ENCODE measurements around the gene MMD. TPM values are rescaled to one million over a fixed set of nuclear protein-coding genes. Genes with fewer than 3 reads are reported as not detected.

Gene MMD
- total RNA-seq, 2 donors from 2014 or later = 11.1 to 14.3 TPM

DNA sequence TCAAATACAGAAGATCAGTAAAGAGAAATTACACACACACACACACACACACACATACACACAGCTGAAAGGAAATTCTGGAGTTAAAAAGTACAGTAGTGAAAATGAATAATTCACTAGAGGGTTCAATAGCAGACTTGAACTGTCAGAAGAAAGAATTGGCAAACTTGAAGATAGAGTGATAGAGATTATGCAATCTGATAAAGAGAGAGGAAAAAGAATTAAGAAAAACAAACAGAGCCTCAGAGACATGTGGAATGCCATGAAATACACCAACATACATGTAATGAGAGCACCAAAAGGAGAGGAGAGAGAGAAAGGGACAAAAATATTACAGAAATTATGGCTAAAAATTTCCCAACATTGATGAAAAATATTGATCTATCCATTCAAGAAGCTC is 60.7 kb downstream of the MMD start:
- no peaks in the 10 kb centered on the region for H3K4me1 ChIP-seq (ENCODE audit: control insufficient read depth in 1 of 2, low read depth in 2 of 2)
- H3K36me3 ChIP-seq = no peaks in the 10 kb centered on the region
- no peak overlapping the region for H3K27ac ChIP-seq
- DNase-seq (ENCODE audit: low spot score) = no peak
- no peak for ATAC-seq (ENCODE audit: insufficient number of reproducible peaks, low FRiP score, low read depth)
- H3K27me3 ChIP-seq (replicated peaks; ENCODE audit: insufficient read depth) = no peaks in the 10 kb centered on the region
- TF ChIP-seq, protein P1, sequence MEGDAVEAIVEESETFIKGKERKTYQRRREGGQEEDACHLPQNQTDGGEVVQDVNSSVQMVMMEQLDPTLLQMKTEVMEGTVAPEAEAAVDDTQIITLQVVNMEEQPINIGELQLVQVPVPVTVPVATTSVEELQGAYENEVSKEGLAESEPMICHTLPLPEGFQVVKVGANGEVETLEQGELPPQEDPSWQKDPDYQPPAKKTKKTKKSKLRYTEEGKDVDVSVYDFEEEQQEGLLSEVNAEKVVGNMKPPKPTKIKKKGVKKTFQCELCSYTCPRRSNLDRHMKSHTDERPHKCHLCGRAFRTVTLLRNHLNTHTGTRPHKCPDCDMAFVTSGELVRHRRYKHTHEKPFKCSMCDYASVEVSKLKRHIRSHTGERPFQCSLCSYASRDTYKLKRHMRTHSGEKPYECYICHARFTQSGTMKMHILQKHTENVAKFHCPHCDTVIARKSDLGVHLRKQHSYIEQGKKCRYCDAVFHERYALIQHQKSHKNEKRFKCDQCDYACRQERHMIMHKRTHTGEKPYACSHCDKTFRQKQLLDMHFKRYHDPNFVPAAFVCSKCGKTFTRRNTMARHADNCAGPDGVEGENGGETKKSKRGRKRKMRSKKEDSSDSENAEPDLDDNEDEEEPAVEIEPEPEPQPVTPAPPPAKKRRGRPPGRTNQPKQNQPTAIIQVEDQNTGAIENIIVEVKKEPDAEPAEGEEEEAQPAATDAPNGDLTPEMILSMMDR (IDR thresholded peaks at IDR 0.05) = no peak
- H3K9me3 ChIP-seq = no peaks in the 10 kb centered on the region
- H3K4me3 ChIP-seq = no peak overlapping the region

DNA sequence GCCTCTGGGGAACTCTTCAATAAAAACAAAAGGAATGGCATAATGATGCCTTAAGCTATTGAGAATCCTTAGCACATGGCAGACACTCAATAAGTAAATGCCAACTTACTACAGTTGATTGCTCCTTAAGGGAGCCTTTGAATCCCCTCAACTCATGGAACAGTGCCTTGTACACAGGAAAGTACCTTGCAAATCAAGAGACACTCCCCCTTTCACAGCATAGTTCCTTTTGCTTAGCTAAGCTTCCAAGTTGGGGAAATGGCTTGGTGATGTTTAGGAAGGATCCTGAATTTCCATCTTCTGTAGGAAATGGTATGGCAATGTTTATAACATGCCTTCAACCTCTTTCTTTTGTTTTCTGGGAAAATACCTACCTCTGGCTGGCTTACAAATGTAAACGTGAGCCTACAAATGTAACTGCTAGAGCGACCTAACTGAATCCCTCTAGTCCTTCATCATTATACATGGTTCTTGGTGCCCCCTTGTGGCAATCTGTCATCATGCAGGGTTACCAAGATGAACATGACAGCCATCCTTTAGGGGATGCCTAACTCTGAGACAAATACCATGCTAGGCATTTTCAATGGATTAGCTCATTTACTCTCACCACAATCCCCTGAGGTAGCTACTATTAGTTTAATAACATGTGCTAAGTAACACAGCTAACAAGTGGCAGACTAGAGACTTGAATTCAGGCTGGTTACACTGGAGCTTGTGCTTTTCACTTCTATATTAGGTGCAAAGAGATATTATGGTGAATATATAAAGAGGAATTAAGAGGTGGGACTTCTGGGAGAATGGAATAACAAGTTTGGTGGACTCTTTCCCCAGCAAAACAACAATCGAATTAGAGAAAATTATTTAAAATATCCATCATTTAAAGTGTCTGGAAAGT is 65.0 kb downstream of the MMD start:
- no peaks in the 10 kb centered on the region for H3K36me3 ChIP-seq
- no peaks in the 10 kb centered on the region for H3K27me3 ChIP-seq (replicated peaks; ENCODE audit: insufficient read depth)
- no peaks in the 10 kb centered on the region for H3K9me3 ChIP-seq
- no peaks in the 10 kb centered on the region for H3K4me1 ChIP-seq (ENCODE audit: control insufficient read depth in 1 of 2, low read depth in 2 of 2)
- ATAC-seq (ENCODE audit: insufficient number of reproducible peaks, low FRiP score, low read depth) = peak; percentile 55
- TF ChIP-seq, protein P1 (IDR thresholded peaks at IDR 0.05) = peak; percentile 79
- H3K27ac ChIP-seq = no peak overlapping the region
- H3K4me3 ChIP-seq = no peak overlapping the region
- peak; percentile 59 for DNase-seq (ENCODE audit: low spot score)

DNA sequence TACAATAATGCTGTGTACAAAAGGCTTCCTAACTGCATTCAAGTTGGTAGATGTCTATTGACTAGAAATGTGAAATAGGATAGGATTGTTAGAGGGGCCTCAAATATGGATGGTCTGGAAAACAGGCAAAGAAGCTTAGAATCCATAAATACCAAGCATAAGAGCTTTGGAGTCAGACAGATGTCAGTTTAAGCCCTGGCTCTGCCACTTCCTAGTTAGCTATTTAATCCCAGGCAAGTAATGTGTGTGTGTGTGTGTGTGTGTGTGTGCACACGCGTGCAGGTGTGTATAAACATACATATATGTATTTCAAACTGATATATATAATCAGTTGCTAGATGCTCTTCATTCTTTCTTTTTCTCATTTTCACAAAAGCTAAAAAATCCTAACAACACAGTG is 66.7 kb downstream of the MMD start:
- TF ChIP-seq, protein P1 (IDR thresholded peaks at IDR 0.05) = no peak
- Histone ChIP-seq H3K9me3 (no peaks in the 10 kb centered on the region), H3K4me3 (no peak overlapping the region), H3K27me3 (replicated peaks; ENCODE audit: insufficient read depth) (no peaks in the 10 kb centered on the region), H3K36me3 (no peaks in the 10 kb centered on the region), H3K27ac (no peak overlapping the region), H3K4me1 (ENCODE audit: control insufficient read depth in 1 of 2, low read depth in 2 of 2) (no peaks in the 10 kb centered on the region)
- DNase-seq (ENCODE audit: low spot score) (no peak), ATAC-seq (ENCODE audit: insufficient number of reproducible peaks, low FRiP score, low read depth) (no peak)

GRCh38 chr17:55354010-55354409 is 67.6 kb downstream of the MMD start:
- TF ChIP-seq, protein P1 (IDR thresholded peaks at IDR 0.05) = no peak
- no peaks in the 10 kb centered on the region for H3K9me3 ChIP-seq
- no peak overlapping the region for H3K27ac ChIP-seq
- no peaks in the 10 kb centered on the region for H3K27me3 ChIP-seq (replicated peaks; ENCODE audit: insufficient read depth)
- H3K4me1 ChIP-seq (ENCODE audit: control insufficient read depth in 1 of 2, low read depth in 2 of 2) = no peaks in the 10 kb centered on the region
- no peaks in the 10 kb centered on the region for H3K36me3 ChIP-seq
- ATAC-seq (ENCODE audit: insufficient number of reproducible peaks, low FRiP score, low read depth) (no peak), DNase-seq (ENCODE audit: low spot score) (no peak)
- H3K4me3 ChIP-seq = no peak overlapping the region

GRCh38 chr17:55351226-55351625 is 70.4 kb downstream of the MMD start:
- TF ChIP-seq, protein P1 (IDR thresholded peaks at IDR 0.05) = no peak
- no peaks in the 10 kb centered on the region for H3K27me3 ChIP-seq (replicated peaks; ENCODE audit: insufficient read depth)
- no peaks in the 10 kb centered on the region for H3K36me3 ChIP-seq
- H3K4me1 ChIP-seq (ENCODE audit: control insufficient read depth in 1 of 2, low read depth in 2 of 2) = no peaks in the 10 kb centered on the region
- no peak overlapping the region for H3K4me3 ChIP-seq
- ATAC-seq (ENCODE audit: insufficient number of reproducible peaks, low FRiP score, low read depth) = no peak
- H3K27ac ChIP-seq = no peak overlapping the region
- no peak for DNase-seq (ENCODE audit: low spot score)
- H3K9me3 ChIP-seq = no peaks in the 10 kb centered on the region

Measured in thoracic aorta (tissue), 2 donors.